GM23338 (cell line): ENCODE results near the gene L1CAM. TPM values are rescaled to one million over a fixed set of nuclear protein-coding genes. Genes with fewer than 3 reads are reported as not detected.

ENCODE experiments used
- ATAC-seq: fragments of 200-7000 bp; cut with Tn5 transposase; 3 replicates; pipeline ENCODE4 v1.9.1; 2020
- DNase-seq: peaks from one replicate; pipeline ENCODE4 v3.0.0-alpha.2; 2015; ENCODE audit warnings: low spot score
- H2AFZ ChIP-seq: fragments of 200-600 bp; sonication (generic); 2 replicates; pipeline ENCODE4 v1.8.0; 2016; ENCODE audit warnings: antibody characterized with exemption, mild to moderate bottlenecking, moderate library complexity
- H3F3A ChIP-seq: fragments of 200-600 bp; sonication (generic); replicated peaks from 2 replicates; pipeline ENCODE4 v1.8.0; 2017; ENCODE audit warnings: antibody characterized with exemption, mixed run types, low read depth
- H3K27ac ChIP-seq: fragments of 200-600 bp; sonication (generic); 2 replicates; pipeline ENCODE4 v1.6.1; 2016; ENCODE audit warnings: low read depth
- H3K27me3 ChIP-seq: fragments of 200-600 bp; sonication (generic); 2 replicates; pipeline ENCODE4 v1.8.0; 2016; ENCODE audit warnings: mild to moderate bottlenecking, mixed run types, moderate library complexity; ENCODE audit not compliant: insufficient read depth
- H3K36me3 ChIP-seq: fragments of 200-600 bp; sonication (generic); 2 replicates; pipeline ENCODE4 v1.8.0; 2016; ENCODE audit warnings: mild to moderate bottlenecking; ENCODE audit not compliant: insufficient read depth
- H3K4me1 ChIP-seq: fragments of 200-600 bp; sonication (generic); 2 replicates; pipeline ENCODE4 v1.8.0; 2016; ENCODE audit warnings: mild to moderate bottlenecking, moderate library complexity; ENCODE audit not compliant: insufficient read depth
- H3K4me2 ChIP-seq: fragments of 200-600 bp; sonication (generic); 2 replicates; pipeline ENCODE4 v1.7.1; 2017; ENCODE audit warnings: mixed run types
- H3K4me3 ChIP-seq: fragments of 200-600 bp; sonication (generic); 2 replicates; pipeline ENCODE4 v1.6.1; 2016; ENCODE audit warnings: mixed run types
- H3K79me2 ChIP-seq: fragments of 200-600 bp; sonication (generic); replicated peaks from 2 replicates; pipeline ENCODE4 v1.8.0; 2017; ENCODE audit warnings: mild to moderate bottlenecking; ENCODE audit not compliant: insufficient read depth
- H3K9me2 ChIP-seq: fragments of 200-600 bp; sonication (generic); 2 replicates; pipeline ENCODE4 v1.8.0; 2017; ENCODE audit not compliant: insufficient read depth
- H4K20me1 ChIP-seq: fragments of 200-600 bp; sonication (generic); replicated peaks from 2 replicates; pipeline ENCODE4 v1.8.0; 2017; ENCODE audit warnings: mild to moderate bottlenecking; ENCODE audit not compliant: insufficient read depth
- H3K27ac Mint-ChIP-seq: 2 replicates; pipeline ENCODE4 v1.8.0; 2020; ENCODE audit warnings: inconsistent platforms, mild to moderate bottlenecking, moderate library complexity, mixed read lengths
- H3K27me3 Mint-ChIP-seq: 3 replicates; pipeline ENCODE4 v1.8.0; 2022; ENCODE audit warnings: low read depth, mild to moderate bottlenecking, moderate library complexity, mixed read lengths, inconsistent platforms; ENCODE audit not compliant: insufficient read depth, poor library complexity
- H3K36me3 Mint-ChIP-seq: 3 replicates; pipeline ENCODE4 v1.8.0; 2021; ENCODE audit warnings: low read depth, mild to moderate bottlenecking, inconsistent platforms, moderate library complexity, mixed read lengths
- H3K4me1 Mint-ChIP-seq: 3 replicates; pipeline ENCODE4 v1.8.0; 2020; ENCODE audit warnings: mild to moderate bottlenecking, inconsistent platforms, mixed read lengths
- H3K4me3 Mint-ChIP-seq: 3 replicates; pipeline ENCODE4 v1.8.0; 2021; ENCODE audit warnings: moderate library complexity, mild to moderate bottlenecking, inconsistent platforms, mixed read lengths
- H3K9me3 Mint-ChIP-seq: 3 replicates; pipeline ENCODE4 v1.8.0; 2020; ENCODE audit warnings: moderate library complexity, mild to moderate bottlenecking, inconsistent platforms, mixed read lengths
- CREB1 ChIP-seq: fragments of 250-450 bp; sonication (Bioruptor Pico); IDR thresholded peaks from 2 replicates; pipeline ENCODE4 v1.5.0; 2020; ENCODE audit warnings: low read depth, mild to moderate bottlenecking, moderate library complexity
- CTCF ChIP-seq, 2 experiments: fragments of 200-600 bp in 1 of 2; sonication (generic) in 1 of 2; conservative IDR thresholded peaks; 2 replicates each; pipeline versions ENCODE4 v1.5.1 to v1.6.1; 2016 to 2017; ENCODE audit warnings: antibody characterized with exemption in 2 of 2, low read depth in 2 of 2, mild to moderate bottlenecking in 2 of 2, moderate library complexity in 1 of 2
- ETS1 ChIP-seq: IDR thresholded peaks from 2 replicates; pipeline ENCODE4 v1.6.1; 2016; ENCODE audit warnings: antibody characterized with exemption
- EZH2 ChIP-seq: fragments of 200-600 bp; sonication (generic); IDR thresholded peaks from one replicate; pipeline ENCODE4 v1.8.0; 2017; ENCODE audit warnings: antibody characterized with exemption, mild to moderate bottlenecking, low read depth; ENCODE audit not compliant: unreplicated experiment
- EZH2phosphoT487 ChIP-seq: fragments of 200-600 bp; sonication (generic); IDR thresholded peaks from one replicate; pipeline ENCODE4 v1.8.1; 2018; ENCODE audit warnings: antibody characterized with exemption; ENCODE audit not compliant: unreplicated experiment
- JUNB ChIP-seq: IDR thresholded peaks from one replicate; pipeline ENCODE4 v1.6.1; 2016; ENCODE audit warnings: antibody characterized with exemption; ENCODE audit not compliant: unreplicated experiment
- NANOG ChIP-seq: IDR thresholded peaks from 2 replicates; pipeline ENCODE4 v1.6.1; 2016; ENCODE audit warnings: antibody characterized with exemption, borderline replicate concordance
- POLR2AphosphoS5 ChIP-seq: IDR thresholded peaks from 2 replicates; pipeline ENCODE4 v1.6.1; 2016; ENCODE audit warnings: antibody characterized with exemption, low read depth
- REST ChIP-seq: IDR thresholded peaks from one replicate; pipeline ENCODE4 v1.6.1; 2018; ENCODE audit warnings: antibody characterized with exemption; ENCODE audit not compliant: unreplicated experiment
- STAT1 ChIP-seq: IDR thresholded peaks from one replicate; pipeline ENCODE4 v1.6.1; 2016; ENCODE audit warnings: antibody characterized with exemption; ENCODE audit not compliant: unreplicated experiment
- ZNF114 ChIP-seq: fragments of 250-450 bp; sonication (Bioruptor Pico); IDR thresholded peaks from 2 replicates; pipeline ENCODE4 v1.5.0; 2020; ENCODE audit warnings: mild to moderate bottlenecking, moderate library complexity
- ZNF331 ChIP-seq: fragments of 250-450 bp; sonication (Bioruptor Pico); IDR thresholded peaks from 2 replicates; pipeline ENCODE4 v1.5.0; 2020; ENCODE audit warnings: low read depth, mild to moderate bottlenecking, moderate library complexity
- ZNF462 ChIP-seq: fragments of 250-450 bp; sonication (Bioruptor Pico); IDR thresholded peaks from 2 replicates; pipeline ENCODE4 v1.5.0; 2020; ENCODE audit warnings: mild to moderate bottlenecking, moderate library complexity
- polyA plus RNA-seq: library from polyadenylated mRNA; unstranded; fragments of >200 nt; fragmentation: Nextera tagmentation; extraction: Ambion mirVana; gene quantifications from 2 replicates; pipeline ENCODE4 v1.2.1, GENCODE V29; 2016
- total RNA-seq: library from RNA; depleted of rRNA; stranded (reverse); fragments of >200 nt; shearing (Covaris generic); gene quantifications from 2 replicates; pipeline ENCODE4 v1.2.3, GENCODE V29; 2014

The L1CAM gene
- total and polyA plus RNA-seq, 2 experiments from 2014 or later: 7.4 to 29.2 TPM

- H3K4me2 ChIP-seq: no peak overlapping the region
- no peaks in the 10 kb centered on the region for H3F3A ChIP-seq
- H3K9me3 Mint-ChIP-seq: no peaks in the 10 kb centered on the region
- ATAC-seq (no peak), DNase-seq (no peak)
- no peaks in the 10 kb centered on the region for H3K9me2 ChIP-seq
- H2AFZ ChIP-seq: no peak overlapping the region
- H3K27me3 Mint-ChIP-seq: peaks cover 4% of the 10 kb centered on the region
- H3K36me3 Mint-ChIP-seq: peaks cover 6% of the 10 kb centered on the region; the same call in 2 of the 3 replicates
- TF ChIP-seq CREB1: no peak
- TF ChIP-seq NANOG: no peak
- no peak for TF ChIP-seq ZNF462
- no peak for TF ChIP-seq ETS1
- TF ChIP-seq EZH2: no peak
- TF ChIP-seq ZNF114 (CRISPR knock-in tag): no peak
- no peak for TF ChIP-seq REST
- no peak for TF ChIP-seq POLR2AphosphoS5
- TF ChIP-seq ZNF331 (CRISPR knock-in tag): no peak
- no peak for TF ChIP-seq EZH2phosphoT487
- no peak for TF ChIP-seq CTCF (conservative IDR thresholded peaks at IDR 0.05; ENCODE audit: low read depth in 2 of 2)
- no peak for TF ChIP-seq STAT1
- TF ChIP-seq JUNB: no peak
- H3K27me3 ChIP-seq: no peaks in the 10 kb centered on the region
- no peak overlapping the region for H3K4me3 ChIP-seq
- no peak overlapping the region for H3K27ac Mint-ChIP-seq
- no peaks in the 10 kb centered on the region for H4K20me1 ChIP-seq
- no peaks in the 10 kb centered on the region for H3K4me1 ChIP-seq
- no peaks in the 10 kb centered on the region for H3K36me3 ChIP-seq
- no peak overlapping the region for H3K27ac ChIP-seq
- no peak overlapping the region for H3K4me3 Mint-ChIP-seq
- peaks cover 9% of the 10 kb centered on the region; the same call in 2 of the 3 replicates for H3K4me1 Mint-ChIP-seq
- no peaks in the 10 kb centered on the region for H3K79me2 ChIP-seq
Measured at GRCh38 chrX:153908219-153908860, 22.4 kb upstream of the L1CAM start.
